Neural progenitor cell (in vitro differentiated cells): ENCODE measurements around the gene UBALD2. TPM values are rescaled to one million over a fixed set of nuclear protein-coding genes. Genes with fewer than 3 reads are reported as not detected.

Experiments used
- DNase-seq: peaks from one replicate; pipeline ENCODE4 v3.0.0-alpha.2; 2016; ENCODE audit warnings: low spot score
- H2AFZ ChIP-seq: fragments of 200-600 bp; sonication (generic); replicated peaks from 2 replicates; pipeline ENCODE4 v1.6.1; 2016; ENCODE audit warnings: antibody characterized with exemption
- H3F3A ChIP-seq: fragments of 200-600 bp; sonication (generic); 2 replicates; pipeline ENCODE4 v1.6.1; 2016; ENCODE audit warnings: antibody characterized with exemption, low read depth
- H3K27ac ChIP-seq: fragments of 200-600 bp; sonication (generic); 2 replicates; pipeline ENCODE4 v1.5.1; 2016; ENCODE audit warnings: mild to moderate bottlenecking
- H3K27me3 ChIP-seq: fragments of 200-600 bp; sonication (generic); 2 replicates; pipeline ENCODE4 v1.6.1; 2016; ENCODE audit warnings: mild to moderate bottlenecking, moderate library complexity
- H3K36me3 ChIP-seq: fragments of 200-600 bp; sonication (generic); 2 replicates; pipeline ENCODE4 v1.5.1; 2016
- H3K4me1 ChIP-seq: fragments of 200-600 bp; sonication (generic); 2 replicates; pipeline ENCODE4 v1.6.1; 2016; ENCODE audit warnings: mixed run types
- H3K4me2 ChIP-seq: fragments of 200-600 bp; sonication (generic); 2 replicates; pipeline ENCODE4 v1.6.1; 2016
- H3K4me3 ChIP-seq: fragments of 200-600 bp; sonication (generic); 2 replicates; pipeline ENCODE4 v1.5.1; 2016
- H3K79me2 ChIP-seq: fragments of 200-600 bp; sonication (generic); 2 replicates; pipeline ENCODE4 v1.6.1; 2016; ENCODE audit warnings: low read depth
- H3K9ac ChIP-seq: fragments of 200-600 bp; sonication (generic); 2 replicates; pipeline ENCODE4 v1.6.1; 2016
- H3K9me3 ChIP-seq: fragments of 200-600 bp; sonication (generic); 2 replicates; pipeline ENCODE4 v1.5.1; 2016; ENCODE audit warnings: low read depth
- H4K20me1 ChIP-seq: fragments of 200-600 bp; sonication (generic); 2 replicates; pipeline ENCODE4 v1.6.1; 2016; ENCODE audit warnings: low read depth
- H3K27ac Mint-ChIP-seq: 3 replicates; pipeline ENCODE4 v1.8.0; 2021; ENCODE audit warnings: mixed read lengths
- H3K27me3 Mint-ChIP-seq: 2 replicates; pipeline ENCODE4 v1.8.0; 2022; ENCODE audit warnings: low read depth, mild to moderate bottlenecking, inconsistent platforms, moderate library complexity, mixed read lengths; ENCODE audit not compliant: insufficient read depth
- H3K36me3 Mint-ChIP-seq: 3 replicates; pipeline ENCODE4 v1.8.0; 2021; ENCODE audit warnings: mixed read lengths
- H3K4me1 Mint-ChIP-seq: 3 replicates; pipeline ENCODE4 v1.8.0; 2021; ENCODE audit warnings: mixed read lengths
- H3K4me3 Mint-ChIP-seq: 3 replicates; pipeline ENCODE4 v1.8.0; 2021; ENCODE audit warnings: mild to moderate bottlenecking, moderate library complexity, mixed read lengths
- H3K9me3 Mint-ChIP-seq: 3 replicates; pipeline ENCODE4 v1.8.0; 2020; ENCODE audit warnings: mixed read lengths
- CTCF ChIP-seq: fragments of 200-600 bp; sonication (generic); IDR thresholded peaks from 2 replicates; pipeline ENCODE4 v1.5.1; 2017; ENCODE audit warnings: antibody characterized with exemption, mild to moderate bottlenecking
- EZH2 ChIP-seq: fragments of 200-600 bp; sonication (generic); IDR thresholded peaks from 2 replicates; pipeline ENCODE4 v1.6.1; 2017; ENCODE audit warnings: antibody characterized with exemption, mild to moderate bottlenecking, moderate library complexity
- EZH2phosphoT487 ChIP-seq: fragments of 200-600 bp; sonication (generic); IDR thresholded peaks from 2 replicates; pipeline ENCODE4 v1.6.1; 2017; ENCODE audit warnings: antibody characterized with exemption
- total RNA-seq: library from RNA; depleted of rRNA; stranded (reverse); fragments of >200 nt; gene quantifications from 2 replicates; pipeline ENCODE4 v1.2.3, GENCODE V29; 2015; ENCODE audit warnings: low replicate concordance

The UBALD2 gene
- total RNA-seq, 1 donor from 2014 or later = 4.2 TPM

GRCh38 chr17:76293106-76293505 lies 28.0 kb downstream of the UBALD2 start:
- Histone ChIP-seq H3K79me2 (no peaks in the 10 kb centered on the region), H2AFZ (no peak overlapping the region), H3K27me3 (no peaks in the 10 kb centered on the region), H3K4me1 (no peaks in the 10 kb centered on the region), H3K4me2 (no peak overlapping the region), H3K9me3 (no peaks in the 10 kb centered on the region), H3K4me3 (no peak overlapping the region), H3K9ac (no peak overlapping the region), H3K36me3 (no peaks in the 10 kb centered on the region), H3K27ac (no peak overlapping the region), H3F3A (no peaks in the 10 kb centered on the region), H4K20me1 (no peaks in the 10 kb centered on the region)
- Mint-ChIP-seq H3K36me3 (peaks cover 23% of the 10 kb centered on the region), H3K27me3 (no peaks in the 10 kb centered on the region), H3K27ac (no peak overlapping the region), H3K9me3 (no peaks in the 10 kb centered on the region), H3K4me1 (no peaks in the 10 kb centered on the region), H3K4me3 (no peak overlapping the region)
- DNase-seq = no peak
- TF ChIP-seq EZH2 = no peak
- TF ChIP-seq EZH2phosphoT487 = no peak
- no peak for TF ChIP-seq CTCF

GRCh38 chr17:76296186-76296585 lies 31.0 kb downstream of the UBALD2 start:
- no peaks in the 10 kb centered on the region for H3K27me3 Mint-ChIP-seq
- Histone ChIP-seq H3K4me1 (no peaks in the 10 kb centered on the region), H3K9me3 (no peaks in the 10 kb centered on the region), H3F3A (no peaks in the 10 kb centered on the region), H3K27ac (no peak overlapping the region), H3K9ac (no peak overlapping the region), H3K27me3 (no peaks in the 10 kb centered on the region), H2AFZ (no peak overlapping the region), H4K20me1 (no peaks in the 10 kb centered on the region), H3K4me3 (no peak overlapping the region), H3K36me3 (no peaks in the 10 kb centered on the region), H3K4me2 (no peak overlapping the region), H3K79me2 (no peaks in the 10 kb centered on the region)
- DNase-seq = no peak
- H3K4me1 Mint-ChIP-seq = peaks cover 3% of the 10 kb centered on the region
- TF ChIP-seq EZH2 = no peak
- TF ChIP-seq CTCF = no peak
- TF ChIP-seq EZH2phosphoT487 = no peak
- peaks cover 16% of the 10 kb centered on the region for H3K36me3 Mint-ChIP-seq
- H3K4me3 Mint-ChIP-seq = no peak overlapping the region
- H3K27ac Mint-ChIP-seq = no peak overlapping the region
- H3K9me3 Mint-ChIP-seq = no peaks in the 10 kb centered on the region

- Mint-ChIP-seq H3K36me3 (peaks cover 13% of the 10 kb centered on the region), H3K27ac (no peak overlapping the region), H3K4me1 (peaks cover 3% of the 10 kb centered on the region), H3K9me3 (no peaks in the 10 kb centered on the region), H3K27me3 (no peaks in the 10 kb centered on the region), H3K4me3 (no peak overlapping the region)
- no peaks in the 10 kb centered on the region for H3K4me1 ChIP-seq
- H3K4me3 ChIP-seq = no peak overlapping the region
- no peak overlapping the region for H3K27ac ChIP-seq
- H3K36me3 ChIP-seq = no peaks in the 10 kb centered on the region
- no peak overlapping the region for H3K4me2 ChIP-seq
- TF ChIP-seq EZH2 = no peak
- no peak for TF ChIP-seq EZH2phosphoT487
- no peak for TF ChIP-seq CTCF
- H3K27me3 ChIP-seq = no peaks in the 10 kb centered on the region
- no peak overlapping the region for H3K9ac ChIP-seq
- H2AFZ ChIP-seq = no peak overlapping the region
- no peak for DNase-seq
- no peaks in the 10 kb centered on the region for H3F3A ChIP-seq
- no peaks in the 10 kb centered on the region for H3K9me3 ChIP-seq
- no peaks in the 10 kb centered on the region for H3K79me2 ChIP-seq
- no peaks in the 10 kb centered on the region for H4K20me1 ChIP-seq
These were observed 31.7 kb downstream of the UBALD2 start for GRCh38 chr17:76296889-76297288.
